T47D (cell line): Measurements from ENCODE around the gene WNT7B.

ENCODE experiments used
- DNase-seq, 2 experiments: peaks; one replicate each; pipeline versions ENCODE4 v3.0.0 to v3.0.0-alpha.2; 2011 to 2012; ENCODE audit warnings: low read depth in 1 of 2, low spot score in 1 of 2
- JUND ChIP-seq: IDR thresholded peaks from 2 replicates; pipeline ENCODE4 v1.6.1; 2012; ENCODE audit warnings: low read depth
- in situ Hi-C: cut with HindIII; loops from 2 replicates; pipeline ENCODE4 v1.10.0; 2016; ENCODE audit warnings: low sequenced_read_pairs, low pct_unique_long_range_greater_than_20kb

The WNT7B gene

DNA sequence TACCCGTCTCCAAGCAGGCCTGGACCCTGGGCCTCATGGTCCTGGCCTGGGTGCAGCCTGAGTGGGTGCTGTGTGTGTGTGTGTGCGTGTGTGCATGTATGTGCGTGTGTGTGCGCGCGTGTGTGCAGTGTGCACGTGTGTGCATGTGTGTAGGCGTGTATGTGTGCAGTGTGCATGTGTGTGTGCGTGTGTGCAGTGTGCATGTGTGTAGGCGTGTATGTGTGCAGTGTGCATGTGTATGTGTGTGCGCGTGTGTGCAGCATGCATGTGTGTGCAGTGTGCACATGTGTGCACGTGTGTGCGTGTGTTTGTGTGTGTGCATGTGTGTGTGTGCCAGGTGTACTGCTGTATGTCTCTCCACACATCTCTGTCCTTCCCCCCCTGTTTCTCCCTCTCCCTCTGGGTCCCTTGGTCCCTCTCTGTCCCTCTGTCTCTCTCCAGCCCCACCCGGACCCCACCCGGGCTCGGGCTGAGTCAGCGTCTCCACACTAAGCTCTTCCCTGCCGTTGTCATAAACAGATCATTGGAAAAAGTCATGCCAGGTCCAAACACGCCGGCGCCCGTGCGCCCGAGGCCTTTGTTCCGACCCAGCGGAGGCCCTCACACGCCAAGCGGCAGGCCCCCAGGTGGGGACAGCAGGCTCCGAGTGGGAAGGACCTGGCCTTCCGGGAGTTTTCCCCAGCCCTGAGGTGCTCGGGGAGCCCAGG, 34.0 kb downstream of the WNT7B start:
- in situ Hi-C loops = no loop called here
- no peak for TF ChIP-seq JUND
- DNase-seq = no peak

DNA sequence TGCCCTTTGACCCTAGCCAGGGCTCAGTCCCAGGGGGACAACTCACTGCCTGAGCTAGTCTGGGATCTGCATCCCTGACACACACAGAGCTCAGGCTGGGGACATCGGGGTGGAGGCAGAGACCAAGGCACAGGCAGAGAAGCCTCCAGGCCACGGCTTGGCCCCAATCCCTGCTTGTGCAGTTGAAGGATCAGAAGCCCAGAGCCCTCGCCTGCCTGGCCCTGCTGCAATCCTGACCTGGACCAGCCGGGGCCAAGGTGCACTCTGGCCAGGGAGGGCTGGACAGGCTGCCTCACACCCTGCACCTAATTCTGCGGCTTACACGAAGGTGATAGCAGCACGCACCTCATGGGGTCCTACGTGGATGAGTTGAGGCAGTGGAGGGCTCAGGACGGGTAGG, 34.6 kb downstream of the WNT7B start:
- TF ChIP-seq JUND = no peak
- in situ Hi-C loops = no loop called here
- DNase-seq = no peak

GRCh38 chr22:45938913-45939312, 38.0 kb downstream of the WNT7B start:
- in situ Hi-C loops = no loop called here
- no peak for DNase-seq
- no peak for TF ChIP-seq JUND

DNA sequence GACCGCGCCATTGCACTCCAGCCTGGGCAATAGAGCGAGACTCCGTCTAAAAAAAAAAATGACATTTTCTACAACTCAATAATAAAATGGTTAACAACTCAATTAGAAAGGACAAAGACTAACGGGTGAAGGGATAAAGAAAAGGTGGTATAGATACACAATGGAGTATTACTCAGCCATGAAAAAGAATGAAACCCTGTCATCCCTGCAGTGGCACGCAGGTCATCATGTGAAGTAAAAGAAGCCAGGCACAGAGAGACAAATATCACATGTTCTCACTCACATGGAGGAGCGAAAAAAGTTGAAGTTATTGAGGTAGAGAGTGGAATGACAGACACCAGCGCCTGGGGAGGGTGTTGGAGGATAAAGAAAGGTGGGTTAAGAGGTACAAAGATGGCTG, 39.0 kb downstream of the WNT7B start:
- TF ChIP-seq JUND = no peak
- DNase-seq = no peak
- in situ Hi-C loops = no loop called here

GRCh38 chr22:45935573-45935972, 41.4 kb downstream of the WNT7B start:
- in situ Hi-C loops = no loop called here
- no peak for DNase-seq
- no peak for TF ChIP-seq JUND

GRCh38 chr22:45934659-45935341, 42.2 kb downstream of the WNT7B start:
- in situ Hi-C loops = no loop called here
- TF ChIP-seq JUND = no peak
- peak in 1 of 2 experiments; percentile 26 for DNase-seq

DNA sequence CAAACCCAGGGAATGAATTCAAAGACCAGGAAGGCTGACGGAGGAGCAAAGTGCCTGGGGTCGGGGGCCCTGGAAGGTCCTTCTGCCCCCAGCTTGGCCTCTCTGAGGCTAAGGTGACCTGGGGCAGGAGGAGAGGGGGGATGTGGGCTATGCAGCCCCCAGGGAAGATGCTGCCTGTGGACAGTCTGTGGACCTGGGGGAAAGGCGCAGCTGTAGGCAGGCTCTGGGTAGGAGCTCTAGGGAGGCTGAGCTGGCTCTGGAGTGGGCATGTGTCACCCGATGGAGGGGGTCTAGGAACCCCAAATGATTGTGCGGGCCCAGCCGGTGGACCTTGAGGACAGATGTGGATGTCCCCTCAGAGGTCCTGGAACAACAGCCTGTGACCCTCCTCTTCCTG, 42.8 kb downstream of the WNT7B start:
- no peak for DNase-seq
- TF ChIP-seq JUND = no peak
- in situ Hi-C loops = no loop called here

DNA sequence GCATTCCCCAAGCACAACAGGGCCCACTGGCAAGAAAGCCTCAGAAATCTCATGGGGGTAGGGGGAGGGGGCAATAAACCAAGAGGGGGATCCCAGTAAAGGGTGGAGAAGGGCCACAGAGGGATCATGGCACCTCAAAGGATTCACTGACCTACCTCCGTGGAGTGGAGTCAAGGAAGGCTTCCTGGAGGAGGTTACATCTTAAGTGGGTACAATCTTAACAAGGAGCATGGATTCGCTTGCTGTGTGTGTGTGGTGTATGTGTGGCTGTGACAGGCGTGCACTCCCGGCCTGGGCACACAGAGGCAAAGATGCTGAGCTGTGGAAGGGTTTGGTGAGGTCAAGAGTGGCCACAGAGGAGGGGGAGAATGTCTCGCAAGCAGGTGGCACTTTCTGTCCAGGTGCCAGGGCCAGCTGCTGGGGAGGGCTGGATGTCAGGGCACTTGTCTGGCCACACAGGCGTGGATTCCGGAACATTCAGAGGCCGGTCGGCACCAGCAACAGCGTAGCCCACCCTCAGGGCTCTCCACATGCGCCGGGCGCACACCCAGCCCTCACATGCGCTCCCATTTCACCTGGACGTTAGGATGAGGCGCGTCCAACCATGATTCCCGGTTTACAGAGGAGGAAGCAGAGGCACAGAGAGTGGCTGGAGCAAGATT, 43.3 kb downstream of the WNT7B start:
- in situ Hi-C loops = no loop called here
- no peak for TF ChIP-seq JUND
- DNase-seq = no peak

DNA sequence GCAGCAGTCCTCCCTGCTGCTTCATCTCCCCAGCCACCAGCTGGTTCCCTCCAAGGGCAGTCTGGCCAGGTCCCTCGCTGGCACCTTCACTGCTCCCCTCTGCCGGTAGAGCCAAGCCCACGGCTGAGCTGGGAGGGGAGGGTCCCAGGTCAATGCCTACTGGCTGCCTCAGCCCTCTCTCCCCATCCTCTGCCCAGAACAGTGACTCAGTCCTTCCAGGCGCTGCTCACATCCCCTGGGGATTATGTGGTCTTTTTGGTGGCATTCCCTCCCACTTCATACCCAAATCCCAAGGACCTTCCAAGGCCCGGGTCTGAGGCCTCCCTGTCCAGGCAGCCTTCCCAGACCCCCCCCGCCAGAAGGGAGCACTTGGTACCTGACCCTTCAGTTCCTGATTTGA, 44.9 kb downstream of the WNT7B start:
- in situ Hi-C loops = no loop called here
- no peak for TF ChIP-seq JUND
- DNase-seq = no peak

GRCh38 chr22:45931042-45931441, 45.9 kb downstream of the WNT7B start:
- TF ChIP-seq JUND = no peak
- DNase-seq = no peak
- in situ Hi-C loops = no loop called here

GRCh38 chr22:45930324-45930723, 46.6 kb downstream of the WNT7B start:
- in situ Hi-C loops = no loop called here
- no peak for DNase-seq
- TF ChIP-seq JUND = no peak

- no peak for DNase-seq
- no peak for TF ChIP-seq JUND
- in situ Hi-C loops = no loop called here
These were observed 47.3 kb downstream of the WNT7B start for GRCh38 chr22:45929649-45930048.

DNA sequence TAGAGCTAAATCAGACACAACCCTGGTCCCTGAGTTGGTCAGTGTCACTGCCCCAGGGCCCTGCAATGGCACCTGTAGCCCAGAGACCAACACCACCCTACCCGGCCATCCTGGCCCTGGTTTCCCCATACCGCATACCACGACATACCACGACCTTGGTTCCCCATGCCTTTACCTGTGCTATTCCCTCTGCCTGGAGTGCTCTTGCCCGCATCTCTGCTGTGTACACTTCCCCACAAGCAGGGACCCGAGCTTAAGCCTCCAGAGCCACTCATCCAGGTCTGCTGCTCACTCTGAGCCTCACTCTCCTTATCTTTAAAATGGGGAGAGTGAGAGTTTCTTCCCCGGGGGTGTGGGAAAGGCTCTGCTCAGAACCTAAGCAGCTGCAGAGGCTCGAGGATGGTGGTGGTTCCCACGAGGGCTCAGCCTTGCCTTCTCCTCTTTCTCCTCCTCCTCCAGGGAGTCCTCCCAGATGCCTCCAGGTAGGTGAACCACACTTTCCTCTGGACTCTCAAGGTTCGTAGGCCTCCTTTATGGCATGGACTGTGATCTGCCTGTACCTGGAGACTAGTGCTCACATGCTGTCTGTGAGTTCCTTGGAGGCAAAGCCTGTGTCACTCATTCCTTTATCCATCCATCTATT, 48.1 kb downstream of the WNT7B start:
- no peak for TF ChIP-seq JUND
- in situ Hi-C loops = no loop called here
- DNase-seq = no peak
